GM12892 (cell line): ENCODE data around the gene DYNAP.

Experiments used
- POLR2A ChIP-seq: IDR thresholded peaks from 2 replicates; pipeline ENCODE4 v1.6.1; 2011; ENCODE audit warnings: low read depth, low read length, control low read depth
- POLR2AphosphoS5 ChIP-seq: IDR thresholded peaks from 2 replicates; pipeline ENCODE4 v1.6.1; 2011; ENCODE audit warnings: low read depth, low read length, control low read depth
- TAF1 ChIP-seq: IDR thresholded peaks from 2 replicates; pipeline ENCODE4 v1.6.1; 2011; ENCODE audit warnings: low read depth, mild to moderate bottlenecking, control low read depth, low read length, borderline replicate concordance

- TF ChIP-seq POLR2AphosphoS5 (no peak), POLR2A (no peak), TAF1 (no peak)
These were observed 35.0 kb upstream of the DYNAP start for GRCh38 chr18:54555996-54556395.
